SH-SY5Y (cell line): ENCODE data around the gene NAA80.

Experiments used
- GATA2 ChIP-seq: IDR thresholded peaks from 2 replicates; pipeline ENCODE4 v1.6.1; 2011; ENCODE audit warnings: mild to moderate bottlenecking, low read depth, low read length
- GATA3 ChIP-seq: IDR thresholded peaks from 2 replicates; pipeline ENCODE4 v1.6.1; 2011; ENCODE audit warnings: low read depth, mild to moderate bottlenecking, low read length, moderate library complexity

- TF ChIP-seq GATA3 = no peak
- peak; percentile 25; the same call in 1 of the 2 replicates for TF ChIP-seq GATA2
These were observed 38.1 kb upstream of the NAA80 start for GRCh38 chr3:50337175-50337861.
